ENCODE measurements around the gene DGKB.

Gene DGKB

GRCh38 chr7:14191686-14192098, 710.9 kb downstream of the DGKB start:
- DNase-seq = no peak

- no peak for DNase-seq
Observed at GRCh38 chr7:14184292-14184864, 718.2 kb downstream of the DGKB start.

GRCh38 chr7:14179781-14180180, 722.8 kb downstream of the DGKB start:
- no peak for DNase-seq

GRCh38 chr7:14177876-14178275, 724.7 kb downstream of the DGKB start:
- DNase-seq = no peak

GRCh38 chr7:14170872-14171271, 731.7 kb downstream of the DGKB start:
- no peak for DNase-seq

GRCh38 chr7:14158111-14158510, 744.4 kb downstream of the DGKB start:
- DNase-seq = no peak

GRCh38 chr7:14156436-14156835, 746.1 kb downstream of the DGKB start:
- DNase-seq = no peak

- no peak for DNase-seq
Observed at GRCh38 chr7:14148974-14149373, 753.6 kb downstream of the DGKB start.

- no peak for DNase-seq
Observed at GRCh38 chr7:14147532-14147931, 755.0 kb downstream of the DGKB start.

- DNase-seq = no peak
Observed at GRCh38 chr7:14144538-14144937, 758.0 kb downstream of the DGKB start.

- no peak for DNase-seq
Observed at GRCh38 chr7:14144109-14144508, 758.4 kb downstream of the DGKB start.

- DNase-seq = no peak
Observed at GRCh38 chr7:14137676-14138075, 764.9 kb downstream of the DGKB start.

GRCh38 chr7:14133752-14134151, 768.8 kb downstream of the DGKB start:
- no peak for DNase-seq

GRCh38 chr7:14125998-14126397, 776.6 kb downstream of the DGKB start:
- DNase-seq = no peak

- no peak for DNase-seq
Observed at GRCh38 chr7:14124716-14125115, 777.8 kb downstream of the DGKB start.

GRCh38 chr7:14123923-14124322, 778.6 kb downstream of the DGKB start:
- no peak for DNase-seq

- DNase-seq = no peak
Observed at GRCh38 chr7:14115701-14116100, 786.9 kb downstream of the DGKB start.

GRCh38 chr7:14104861-14105260, 797.7 kb downstream of the DGKB start:
- DNase-seq = no peak

GRCh38 chr7:14096159-14096558, 806.4 kb downstream of the DGKB start:
- no peak for DNase-seq

- DNase-seq = no peak
Observed at GRCh38 chr7:14095233-14095950, 807.2 kb downstream of the DGKB start.

Data from NCI-H345 (cell line).